ENCODE results near the gene FGFR4. TPM values are rescaled to one million over a fixed set of nuclear protein-coding genes. Genes with fewer than 3 reads are reported as not detected.

Gene FGFR4
- total RNA-seq, 4 donors from 2014 or later = 0.13 to 8.0 (median 1.1) TPM

DNA sequence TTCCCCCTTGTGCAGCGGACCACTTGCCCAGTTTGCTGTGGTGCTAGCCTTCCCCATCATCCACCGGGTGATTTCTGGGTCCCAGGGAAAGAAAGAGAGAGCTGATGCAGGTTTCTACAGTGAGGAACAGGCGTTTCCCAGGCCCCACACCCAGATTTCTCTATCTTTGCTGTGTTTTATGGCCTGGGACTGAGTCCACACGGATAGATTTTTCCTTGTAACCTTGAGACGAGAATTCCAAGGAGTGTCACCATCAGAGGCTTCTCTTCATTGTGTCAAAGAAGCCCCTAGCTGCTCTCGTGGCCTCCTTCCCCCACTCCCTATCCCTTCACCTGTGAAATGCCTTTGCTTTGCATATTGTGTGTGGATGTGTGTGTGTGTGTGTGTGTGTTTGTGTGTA, 21.2 kb upstream of the FGFR4 start:
- no peak for DNase-seq (ENCODE audit: low spot score in 2 of 2)
- TF ChIP-seq, protein P1, sequence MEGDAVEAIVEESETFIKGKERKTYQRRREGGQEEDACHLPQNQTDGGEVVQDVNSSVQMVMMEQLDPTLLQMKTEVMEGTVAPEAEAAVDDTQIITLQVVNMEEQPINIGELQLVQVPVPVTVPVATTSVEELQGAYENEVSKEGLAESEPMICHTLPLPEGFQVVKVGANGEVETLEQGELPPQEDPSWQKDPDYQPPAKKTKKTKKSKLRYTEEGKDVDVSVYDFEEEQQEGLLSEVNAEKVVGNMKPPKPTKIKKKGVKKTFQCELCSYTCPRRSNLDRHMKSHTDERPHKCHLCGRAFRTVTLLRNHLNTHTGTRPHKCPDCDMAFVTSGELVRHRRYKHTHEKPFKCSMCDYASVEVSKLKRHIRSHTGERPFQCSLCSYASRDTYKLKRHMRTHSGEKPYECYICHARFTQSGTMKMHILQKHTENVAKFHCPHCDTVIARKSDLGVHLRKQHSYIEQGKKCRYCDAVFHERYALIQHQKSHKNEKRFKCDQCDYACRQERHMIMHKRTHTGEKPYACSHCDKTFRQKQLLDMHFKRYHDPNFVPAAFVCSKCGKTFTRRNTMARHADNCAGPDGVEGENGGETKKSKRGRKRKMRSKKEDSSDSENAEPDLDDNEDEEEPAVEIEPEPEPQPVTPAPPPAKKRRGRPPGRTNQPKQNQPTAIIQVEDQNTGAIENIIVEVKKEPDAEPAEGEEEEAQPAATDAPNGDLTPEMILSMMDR (IDR thresholded peaks at IDR 0.05) = no peak
- TF ChIP-seq POLR2A (IDR thresholded peaks at IDR 0.05) = no peak
- no peak overlapping the region for H3K4me3 ChIP-seq (ENCODE audit: low read depth, poor library complexity, severe bottlenecking)
- intact Hi-C loops (cut with DNase I; ENCODE audit: low total_unique reads) = no loop called here
- 86 to 87% methylated on average over 6 of the region's 6 CpGs for WGBS, 2 donors

DNA sequence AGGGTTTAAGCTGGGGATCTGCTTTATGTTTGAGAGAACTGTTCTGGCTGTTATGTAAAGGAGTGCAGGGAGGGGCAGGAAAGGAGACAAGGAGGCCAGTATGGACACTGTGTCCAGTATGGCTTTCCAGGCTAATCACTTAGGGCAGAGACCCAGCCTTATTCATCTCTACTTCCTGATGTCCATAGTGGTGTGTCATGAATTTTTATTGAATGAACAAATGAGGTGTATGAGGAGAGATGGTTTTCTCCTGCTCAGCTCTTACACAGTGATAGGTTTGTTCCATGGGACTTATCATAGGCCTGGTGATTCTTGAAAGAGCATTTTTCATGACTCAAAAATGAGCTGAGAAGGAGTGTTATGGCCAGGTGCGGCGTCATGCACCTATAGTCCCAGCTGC, 20.5 kb upstream of the FGFR4 start:
- H3K4me3 ChIP-seq (ENCODE audit: low read depth, poor library complexity, severe bottlenecking) = no peak overlapping the region
- 97% methylated on average over 2 of the region's 2 CpGs for WGBS, 2 donors
- TF ChIP-seq POLR2A (IDR thresholded peaks at IDR 0.05) = no peak
- TF ChIP-seq, protein P1 (IDR thresholded peaks at IDR 0.05) = no peak
- no peak for DNase-seq (ENCODE audit: low spot score in 2 of 2)
- intact Hi-C loops (cut with DNase I; ENCODE audit: low total_unique reads) = no loop called here

DNA sequence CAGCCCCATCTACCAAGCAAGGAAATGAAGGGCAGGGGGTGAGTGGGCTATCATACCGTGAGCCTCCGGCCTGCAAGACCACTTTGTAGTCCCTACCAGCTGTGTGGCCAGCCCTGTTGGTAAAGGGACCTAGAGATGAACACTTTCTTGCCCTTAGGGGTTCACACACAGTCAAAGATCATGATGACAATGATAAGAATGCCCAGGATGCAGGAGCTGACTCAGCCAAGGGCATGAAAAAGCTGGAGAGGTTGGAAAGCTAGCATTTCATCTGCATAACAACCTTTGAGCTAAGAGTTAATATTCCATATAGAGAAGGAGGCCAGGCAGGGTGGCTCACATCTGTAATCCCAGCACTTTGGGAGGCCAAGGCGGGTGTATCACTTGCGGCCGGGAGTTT, 19.2 kb upstream of the FGFR4 start:
- WGBS, 2 donors = 94 to 96% methylated on average over 5 of the region's 5 CpGs
- TF ChIP-seq, protein P1 (IDR thresholded peaks at IDR 0.05) = no peak
- TF ChIP-seq POLR2A (IDR thresholded peaks at IDR 0.05) = no peak
- intact Hi-C loops (cut with DNase I; ENCODE audit: low total_unique reads) = no loop called here

DNA sequence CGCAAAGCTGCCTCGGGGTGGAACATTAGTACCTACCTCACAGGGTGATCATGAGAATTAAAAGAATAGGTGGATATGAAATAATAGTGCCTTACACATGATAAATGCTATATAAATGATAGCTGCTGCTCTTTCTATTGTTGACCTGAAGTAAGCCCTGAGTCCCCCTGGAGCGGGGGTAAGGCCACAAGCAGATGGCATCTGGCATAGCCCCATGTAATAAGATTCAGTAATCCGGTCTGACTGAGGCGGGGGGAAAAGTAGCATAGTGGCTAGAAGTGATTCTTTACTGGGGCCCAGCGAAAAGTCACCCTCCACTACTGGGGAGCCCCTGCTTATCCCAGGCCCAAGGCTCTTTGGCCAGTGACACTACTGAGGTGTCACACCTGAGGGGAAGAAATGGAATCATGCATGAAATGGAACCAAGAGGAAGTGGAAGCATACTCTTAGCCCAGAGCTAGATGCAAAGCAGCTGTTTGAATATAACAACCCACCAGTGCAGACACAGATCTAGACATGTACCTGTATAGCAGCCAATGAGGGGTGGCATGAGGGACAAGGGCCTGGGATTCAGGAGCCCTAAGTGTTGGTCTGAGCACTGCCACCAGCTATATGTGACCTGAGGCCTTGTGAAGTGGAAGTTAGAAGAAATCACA, 16.1 kb upstream of the FGFR4 start:
- no peak overlapping the region for H3K4me3 ChIP-seq (ENCODE audit: low read depth, poor library complexity, severe bottlenecking)
- 93 to 97% methylated on average over 6 of the region's 6 CpGs for WGBS, 2 donors
- no peak for TF ChIP-seq POLR2A (IDR thresholded peaks at IDR 0.05)
- TF ChIP-seq, protein P1 (IDR thresholded peaks at IDR 0.05) = no peak
- DNase-seq (ENCODE audit: low spot score in 2 of 2) = no peak
- intact Hi-C loops (cut with DNase I; ENCODE audit: low total_unique reads) = no loop called here

More for the DNA sequence above, 19.2 kb upstream of the FGFR4 start:
- no peak overlapping the region for H3K4me3 ChIP-seq (ENCODE audit: low read depth, poor library complexity, severe bottlenecking)
- DNase-seq (ENCODE audit: low spot score in 2 of 2) = no peak

DNA sequence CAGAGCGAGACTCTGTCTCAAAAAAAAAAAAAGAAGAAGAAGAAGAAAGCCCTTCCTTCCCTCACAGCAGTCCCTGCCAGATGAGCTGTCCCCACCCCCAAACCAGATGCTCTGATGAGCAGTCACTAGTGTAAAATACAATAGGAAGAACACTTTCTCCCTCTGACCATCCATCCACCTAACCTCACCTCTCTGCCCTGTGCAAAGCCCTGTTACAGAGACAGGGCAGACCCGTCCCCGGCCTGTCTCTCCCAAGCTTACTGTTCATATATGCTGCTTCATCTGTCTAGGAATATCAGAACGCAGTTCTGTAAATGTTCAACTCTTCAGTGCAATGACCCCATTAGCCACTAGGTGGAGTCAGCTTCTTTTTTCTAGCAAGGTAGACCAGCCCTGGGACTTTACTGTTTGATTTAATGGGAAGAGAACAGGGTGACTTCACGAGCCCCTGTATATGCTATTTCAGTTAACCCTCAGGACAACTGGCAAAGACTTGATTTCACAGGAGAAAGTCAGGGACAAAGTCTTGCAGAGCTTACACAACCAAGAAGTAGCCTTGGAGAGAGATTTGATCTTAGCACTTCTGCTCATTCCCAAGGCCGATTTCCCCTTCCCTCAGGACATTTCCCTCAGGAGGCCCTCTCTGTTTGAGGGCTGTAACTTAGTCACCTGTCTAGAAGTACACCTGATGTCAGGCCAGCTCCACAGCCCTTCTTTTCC, 14.9 kb upstream of the FGFR4 start:
- DNase-seq (ENCODE audit: low spot score in 2 of 2) = peak in 1 of 2 donors; percentile 83
- 17 to 20% methylated on average over 6 of the region's 6 CpGs for WGBS, 2 donors
- no peak for TF ChIP-seq POLR2A (IDR thresholded peaks at IDR 0.05)
- TF ChIP-seq, protein P1 (IDR thresholded peaks at IDR 0.05) = no peak
- intact Hi-C loops (cut with DNase I; ENCODE audit: low total_unique reads) = no loop called here
- no peak overlapping the region for H3K4me3 ChIP-seq (ENCODE audit: low read depth, poor library complexity, severe bottlenecking)

Measured in lower leg skin (tissue), 4 donors.